Adrenal gland (tissue), 12 donors: ENCODE measurements around the gene SSTR3. TPM values are rescaled to one million over a fixed set of nuclear protein-coding genes. Genes with fewer than 3 reads are reported as not detected.

Source experiments
- DNase-seq, 7 donors: peaks; one replicate each; pipeline ENCODE4 v3.0.0-alpha.2; 2019 to 2020
- H3K27ac ChIP-seq, 5 donors: fragments of 200-600 bp; sonication (generic) in 4 of 5; 1 replicate in 3 of 5; 2 replicates in 2 of 5; pipeline versions ENCODE4 v1.5.1 to v1.8.0; 2016 to 2020; ENCODE audit warnings: mild to moderate bottlenecking in 1 of 5
- H3K27me3 ChIP-seq: fragments of 200-600 bp; 2 replicates; pipeline ENCODE4 v1.8.0; 2021
- H3K36me3 ChIP-seq, 2 donors: fragments of 200-600 bp; replicated peaks in 1 of 2; 1 replicate in 1 of 2; 2 replicates in 1 of 2; pipeline versions ENCODE4 v1.5.1 to v1.8.0; 2018 to 2022
- H3K4me1 ChIP-seq, 2 donors: fragments of 200-600 bp; replicated peaks in 1 of 2; 1 replicate in 1 of 2; 2 replicates in 1 of 2; pipeline versions ENCODE4 v1.5.1 to v1.8.0; 2018 to 2021
- H3K4me3 ChIP-seq, 4 donors: fragments of 200-600 bp; sonication (generic) in 3 of 4; one replicate each; pipeline ENCODE4 v1.5.1; 2016 to 2018
- H3K9me3 ChIP-seq, 3 donors: fragments of 200-600 bp; sonication (generic) in 1 of 3; replicated peaks in 1 of 3; 1 replicate in 2 of 3; 2 replicates in 1 of 3; pipeline versions ENCODE4 v1.5.1 to v1.8.0; 2016 to 2021
- CTCF ChIP-seq, 6 experiments: fragments of 450-650 bp in 4 of 6; fragments of 200-600 bp in 2 of 6; sonication (generic) in 1 of 6; IDR thresholded peaks; 1 replicate in 5 of 6; 2 replicates in 1 of 6; pipeline versions ENCODE4 v1.5.1 to v1.8.0; 2016 to 2021; ENCODE audit warnings: antibody characterized with exemption in 6 of 6, mild to moderate bottlenecking in 2 of 6, moderate library complexity in 1 of 6
- POLR2A ChIP-seq, 2 donors: fragments of 450-650 bp; IDR thresholded peaks; one replicate each; pipeline ENCODE4 v1.6.1; 2017; ENCODE audit warnings: antibody characterized with exemption in 2 of 2, mild to moderate bottlenecking in 2 of 2, moderate library complexity in 1 of 2
- WGBS, 4 donors: extraction: QIAGEN DNeasy Blood & Tissue Kit in 2 of 4; methylation state at CpG; one replicate each; pipeline versions ENCODE4 v1.1.5 to v1.1.7; 2013 to 2017; 5-methylcytosine and 5-hydroxymethylcytosine counted together
- intact Hi-C, 2 donors: fragments of 100-400 bp; cut with DNase I; formaldehyde crosslinking; loops; one replicate each; pipeline versions ENCODE4 v1.14.1 to v1.15.0; 2022 to 2023
- polyA plus RNA-seq, 3 donors: library from polyadenylated mRNA; stranded (reverse); fragments of 200-250 nt in 2 of 3; fragments of 350-450 nt in 1 of 3; fragmentation: Illumina TruSeq in 1 of 3; extraction: RNeasy Lipid Tissue Mini Kit (QIAGEN cat#74804) in 1 of 3; gene quantifications; one replicate each; pipeline ENCODE4 v1.2.3, GENCODE V29; 2013 to 2014
- total RNA-seq, 9 donors: library from RNA; depleted of rRNA in 4 of 9; stranded (reverse); fragments of >200 nt in 4 of 9; fragments of 120-200 nt in 1 of 9; fragmentation: NEBNext Ultra II Directional in 1 of 9; extraction: Animal tissue kit (Norgen Biotek cat#: 25700) in 1 of 9; gene quantifications; one replicate each; pipeline versions ENCODE4 v1.1.0 to v1.2.4, GENCODE V29; 2013 to 2023
- donor health status: healthy with polysubstance abuse.
- donor health status: Bipolar disorder and iron deficiency.
- donor health status: DM: yes; HTN: yes; CAD: no.
- donor health status: DM: no; HTN: no; CAD: no.
- donor health status: DM: no; HTN: no; CAD: no.
- donor health status: DM: yes; HTN: yes; CAD: no.

The SSTR3 gene
- total and polyA plus RNA-seq, 12 donors, result 0.28 to 2.0 (median 0.50) TPM; not detected in 1

GRCh38 chr22:37211866-37212173, 457 bp downstream of the SSTR3 start:
- Histone ChIP-seq H3K9me3 (no peaks in the 10 kb centered on the region), H3K4me3 (no peak overlapping the region), H3K4me1 (peaks cover 0 to 6% of the 10 kb centered on the region in 2 donors), H3K27ac (no peak overlapping the region), H3K27me3 (no peaks in the 10 kb centered on the region), H3K36me3 (no peaks in the 10 kb centered on the region)
- 65 to 85% (median 73%) methylated on average over 6 of the region's 6 CpGs for whole genome bisulfite sequencing, 4 donors
- intact Hi-C loops, result no loop called here
- DNase-seq, result peak in 2 of 7 donors; percentile 12
- TF ChIP-seq POLR2A (IDR thresholded peaks at IDR 0.05), result no peak
- TF ChIP-seq CTCF (IDR thresholded peaks at IDR 0.05), result no peak

DNA sequence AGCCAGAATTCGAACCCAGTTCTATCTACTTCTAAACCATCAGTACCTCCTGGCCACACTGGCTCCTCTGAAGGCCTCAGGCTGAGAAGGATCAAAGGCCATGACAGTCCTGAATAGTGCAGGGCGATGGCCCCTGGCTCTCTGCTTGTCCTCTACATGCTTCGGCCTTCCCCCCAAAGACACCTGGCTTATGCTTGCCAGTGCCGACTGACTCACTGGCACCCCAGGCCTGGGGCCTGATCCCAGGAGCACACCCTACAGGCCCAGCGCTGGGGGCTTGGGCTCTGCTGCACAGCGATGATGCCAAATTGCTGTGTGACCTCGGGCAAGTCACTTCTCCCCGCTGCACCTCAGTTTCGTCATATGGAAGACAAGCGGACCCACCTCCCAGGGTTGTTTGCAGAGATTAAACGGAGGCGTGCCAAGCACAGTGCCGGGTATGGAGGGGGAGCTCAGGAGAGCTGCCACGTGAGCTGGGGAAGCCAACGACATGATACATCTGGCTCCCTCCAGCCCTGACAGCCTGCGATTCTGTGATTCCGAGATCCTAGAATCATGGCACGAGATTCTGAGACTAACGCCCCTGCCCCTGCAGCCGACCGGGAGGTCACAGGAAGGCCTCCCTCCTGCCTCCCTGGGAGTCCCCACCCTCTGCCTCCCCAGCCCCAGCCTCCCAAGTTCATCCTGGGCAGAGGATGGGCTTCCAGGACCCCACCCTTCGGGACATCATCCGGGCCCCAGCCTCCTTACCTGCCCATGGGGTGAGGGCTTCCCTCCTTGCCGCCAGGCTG, 1.0 kb downstream of the SSTR3 start:
- no peaks in the 10 kb centered on the region for H3K27me3 ChIP-seq
- 77 to 91% (median 80%) methylated on average over 16 to 24 of the region's 24 CpGs for WGBS, 4 donors
- peaks cover 0 to 6% of the 10 kb centered on the region in 2 donors for H3K4me1 ChIP-seq
- H3K4me3 ChIP-seq, result no peak overlapping the region
- no peaks in the 10 kb centered on the region for H3K36me3 ChIP-seq
- intact Hi-C loops, result no loop called here
- H3K9me3 ChIP-seq, result no peaks in the 10 kb centered on the region
- TF ChIP-seq CTCF (IDR thresholded peaks at IDR 0.05) (no peak), POLR2A (IDR thresholded peaks at IDR 0.05) (no peak)
- H3K27ac ChIP-seq, result no peak overlapping the region
- DNase-seq, result peak in 2 of 7 donors; percentile 14 to 15

GRCh38 chr22:37210041-37210803, 2.1 kb downstream of the SSTR3 start:
- intact Hi-C loops, result no loop called here
- peak in 3 of 7 donors; percentile 5 to 15 (median 13) for DNase-seq
- Histone ChIP-seq H3K27me3 (no peaks in the 10 kb centered on the region), H3K4me3 (no peak overlapping the region), H3K27ac (no peak overlapping the region), H3K36me3 (no peaks in the 10 kb centered on the region), H3K4me1 (peaks cover 0 to 6% of the 10 kb centered on the region in 2 donors), H3K9me3 (no peaks in the 10 kb centered on the region)
- TF ChIP-seq CTCF (IDR thresholded peaks at IDR 0.05) (no peak), POLR2A (IDR thresholded peaks at IDR 0.05) (no peak)
- 75 to 86% (median 80%) methylated on average over 11 to 15 of the region's 15 CpGs for WGBS, 4 donors

DNA sequence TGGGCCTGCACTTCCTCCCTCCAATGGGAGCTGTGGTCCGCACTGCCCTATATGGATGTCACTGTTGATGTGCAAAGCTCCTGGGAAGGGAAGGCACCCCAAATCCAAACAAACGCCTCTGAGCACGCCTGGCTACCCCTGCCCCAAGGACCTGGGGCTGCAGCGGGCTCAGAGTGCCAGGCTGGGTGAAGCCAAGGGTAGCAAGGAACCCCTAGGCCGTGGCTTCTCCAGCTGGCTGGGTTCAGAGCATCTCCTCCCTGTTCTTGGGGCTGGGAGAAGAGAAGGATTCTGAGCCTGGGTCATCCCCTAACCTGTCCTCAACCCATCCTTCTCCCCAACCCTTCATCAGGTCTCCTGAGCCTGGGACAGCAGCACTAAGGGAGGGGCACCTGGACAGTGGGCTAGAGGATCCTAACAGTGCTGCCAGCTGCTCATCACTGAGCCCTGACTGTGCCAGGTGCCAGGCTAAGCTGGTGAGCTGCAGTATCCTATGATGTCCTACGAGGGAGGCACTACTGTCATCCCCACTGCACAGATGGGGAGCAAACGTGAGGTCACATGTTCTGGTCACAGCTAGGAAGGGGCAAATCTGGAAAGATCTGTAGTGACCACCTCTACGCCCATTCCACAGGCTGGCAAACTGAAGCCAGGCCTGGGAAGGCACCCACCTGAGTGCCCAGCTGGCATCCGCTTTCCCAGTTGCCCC, 3.0 kb downstream of the SSTR3 start:
- 85 to 94% (median 89%) methylated on average over 4 to 9 of the region's 9 CpGs for WGBS, 4 donors
- Histone ChIP-seq H3K27ac (no peak overlapping the region), H3K36me3 (no peaks in the 10 kb centered on the region), H3K27me3 (no peaks in the 10 kb centered on the region), H3K4me3 (no peak overlapping the region), H3K4me1 (peaks cover 0 to 6% of the 10 kb centered on the region in 2 donors), H3K9me3 (no peaks in the 10 kb centered on the region)
- TF ChIP-seq CTCF (IDR thresholded peaks at IDR 0.05) (no peak), POLR2A (IDR thresholded peaks at IDR 0.05) (no peak)
- peak in 3 of 7 donors; percentile 4 to 12 (median 8) for DNase-seq
- intact Hi-C loops, result no loop called here
